Mammary epithelial cell (primary cell): ENCODE measurements around the gene KNCN.

ENCODE experiments used
- EZH2 ChIP-seq: IDR thresholded peaks from 2 replicates; pipeline ENCODE4 v1.6.1; 2012; ENCODE audit warnings: low read length, inconsistent platforms, borderline replicate concordance
- TF ChIP-seq, protein P1 (sequence below), 2 donors: IDR thresholded peaks in 1 of 2; conservative IDR thresholded peaks in 1 of 2; 2 replicates each; pipeline ENCODE4 v1.5.1; 2011 to 2012; ENCODE audit warnings: inconsistent platforms in 2 of 2, low read length in 2 of 2, mild to moderate bottlenecking in 2 of 2, control low read depth in 1 of 2, low read depth in 1 of 2; ENCODE audit not compliant: insufficient read depth in 1 of 2; ENCODE audit errors: extremely low read depth in 1 of 2

DNA sequence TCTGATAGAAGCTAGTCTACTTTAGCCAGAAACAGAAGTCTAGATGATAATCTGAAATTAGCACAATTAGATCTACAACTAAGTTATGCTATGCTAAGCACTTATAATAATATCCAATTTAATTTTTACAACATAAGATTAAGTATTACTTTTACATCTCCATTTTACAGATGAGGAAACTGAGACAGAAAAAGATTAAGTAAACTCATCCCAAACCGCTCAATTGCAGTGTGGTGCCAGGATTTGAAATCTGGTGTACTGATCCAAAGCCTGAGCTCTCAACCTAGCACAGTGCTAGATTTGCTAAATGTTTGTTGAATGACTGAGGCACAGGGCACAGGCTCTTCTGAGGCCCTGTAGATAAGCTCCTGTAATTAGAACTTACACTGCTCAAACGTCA is 13.8 kb downstream of the KNCN start:
- TF ChIP-seq, protein P1, sequence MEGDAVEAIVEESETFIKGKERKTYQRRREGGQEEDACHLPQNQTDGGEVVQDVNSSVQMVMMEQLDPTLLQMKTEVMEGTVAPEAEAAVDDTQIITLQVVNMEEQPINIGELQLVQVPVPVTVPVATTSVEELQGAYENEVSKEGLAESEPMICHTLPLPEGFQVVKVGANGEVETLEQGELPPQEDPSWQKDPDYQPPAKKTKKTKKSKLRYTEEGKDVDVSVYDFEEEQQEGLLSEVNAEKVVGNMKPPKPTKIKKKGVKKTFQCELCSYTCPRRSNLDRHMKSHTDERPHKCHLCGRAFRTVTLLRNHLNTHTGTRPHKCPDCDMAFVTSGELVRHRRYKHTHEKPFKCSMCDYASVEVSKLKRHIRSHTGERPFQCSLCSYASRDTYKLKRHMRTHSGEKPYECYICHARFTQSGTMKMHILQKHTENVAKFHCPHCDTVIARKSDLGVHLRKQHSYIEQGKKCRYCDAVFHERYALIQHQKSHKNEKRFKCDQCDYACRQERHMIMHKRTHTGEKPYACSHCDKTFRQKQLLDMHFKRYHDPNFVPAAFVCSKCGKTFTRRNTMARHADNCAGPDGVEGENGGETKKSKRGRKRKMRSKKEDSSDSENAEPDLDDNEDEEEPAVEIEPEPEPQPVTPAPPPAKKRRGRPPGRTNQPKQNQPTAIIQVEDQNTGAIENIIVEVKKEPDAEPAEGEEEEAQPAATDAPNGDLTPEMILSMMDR (conservative IDR thresholded peaks at IDR 0.05 in 1 of 2, IDR thresholded peaks at IDR 0.05 in 1 of 2; ENCODE audit: extremely low read depth in 1 of 2, insufficient read depth in 1 of 2, low read depth in 1 of 2, low read length in 2 of 2): no peak
- no peak for TF ChIP-seq EZH2
